HepG2 (cell line): ENCODE measurements around the gene CMIP.

ENCODE experiments used
- ASH2L ChIP-seq: fragments of 300-600, 200-600 bp; sonication (generic); IDR thresholded peaks from 2 replicates; pipeline ENCODE4 v1.7.0; 2017; ENCODE audit warnings: low read depth, mild to moderate bottlenecking, moderate library complexity, mixed read lengths, low read length; ENCODE audit not compliant: insufficient read length
- BORCS8-MEF2B ChIP-seq: sonication (generic); formaldehyde crosslinking; IDR thresholded peaks from 2 replicates; pipeline ENCODE4 v1.8.0; 2022; ENCODE audit warnings: mild to moderate bottlenecking, missing genetic modification reagents
- CTCF ChIP-seq: sonication (generic); formaldehyde crosslinking; IDR thresholded peaks from 2 replicates; pipeline ENCODE4 v1.5.0; 2020; ENCODE audit warnings: mild to moderate bottlenecking, missing genetic modification reagents, moderate library complexity
- FOXC1 ChIP-seq: sonication (generic); formaldehyde crosslinking; IDR thresholded peaks from 2 replicates; pipeline ENCODE4 v1.8.0; 2022; ENCODE audit warnings: mild to moderate bottlenecking, missing genetic modification reagents, borderline replicate concordance
- GPN1 ChIP-seq: sonication (generic); formaldehyde crosslinking; IDR thresholded peaks from 2 replicates; pipeline ENCODE4 v1.5.1; 2020; ENCODE audit warnings: missing genetic modification reagents, borderline replicate concordance
- IRX3 ChIP-seq: sonication (generic); formaldehyde crosslinking; IDR thresholded peaks from 2 replicates; pipeline ENCODE4 v1.8.1; 2023; ENCODE audit warnings: mild to moderate bottlenecking, low read depth, missing genetic modification reagents, borderline replicate concordance
- JUN ChIP-seq: sonication (generic); formaldehyde crosslinking; IDR thresholded peaks from 2 replicates; pipeline ENCODE4 v1.4.0; 2020; ENCODE audit warnings: mild to moderate bottlenecking, missing genetic modification reagents
- NFATC3 ChIP-seq: sonication (generic); formaldehyde crosslinking; IDR thresholded peaks from 2 replicates; pipeline ENCODE4 v1.5.1; 2020; ENCODE audit warnings: mild to moderate bottlenecking, missing genetic modification reagents
- TRIM24 ChIP-seq: sonication (generic); formaldehyde crosslinking; IDR thresholded peaks from 2 replicates; pipeline ENCODE4 v1.8.0; 2022; ENCODE audit warnings: mild to moderate bottlenecking, missing genetic modification reagents
- XBP1 ChIP-seq: sonication (generic); formaldehyde crosslinking; IDR thresholded peaks from 2 replicates; pipeline ENCODE4 v1.5.0; 2020; ENCODE audit warnings: missing genetic modification reagents
- ZNF530 ChIP-seq: sonication (generic); formaldehyde crosslinking; IDR thresholded peaks from 2 replicates; pipeline ENCODE4 v1.5.0; 2020; ENCODE audit warnings: low read depth, mild to moderate bottlenecking, missing genetic modification reagents
- ZNF549 ChIP-seq: sonication (generic); formaldehyde crosslinking; IDR thresholded peaks from 2 replicates; pipeline ENCODE4 v1.5.0; 2020; ENCODE audit warnings: missing genetic modification reagents
- ZNF629 ChIP-seq: sonication (generic); formaldehyde crosslinking; conservative IDR thresholded peaks from 2 replicates; pipeline ENCODE4 v1.5.0; 2020; ENCODE audit warnings: missing genetic modification reagents

DNA sequence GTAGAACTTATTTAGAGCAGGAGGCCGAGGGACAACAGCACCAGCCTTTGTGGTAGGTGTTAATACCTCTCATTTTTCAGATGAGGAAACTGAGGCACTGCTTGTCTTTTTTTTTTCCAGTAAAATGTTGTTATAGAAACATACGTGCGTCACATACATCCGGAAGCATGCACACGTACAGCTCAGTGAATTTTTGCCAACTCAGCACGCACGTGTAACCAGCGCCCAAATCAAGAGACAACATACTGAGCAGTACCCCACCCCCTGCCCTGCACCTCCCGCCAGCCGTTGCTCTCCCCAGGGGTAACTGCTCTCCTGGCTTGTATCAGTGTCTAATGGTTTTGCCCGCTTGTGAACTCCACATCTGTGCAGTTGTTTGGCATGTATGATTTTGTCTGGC, 92.0 kb downstream of the CMIP start:
- TF ChIP-seq IRX3 (CRISPR knock-in tag), result no peak
- TF ChIP-seq BORCS8-MEF2B (CRISPR knock-in tag), result no peak
- TF ChIP-seq GPN1 (CRISPR knock-in tag), result no peak
- TF ChIP-seq NFATC3, result no peak
- no peak for TF ChIP-seq ASH2L
- TF ChIP-seq ZNF549 (CRISPR knock-in tag), result no peak
- TF ChIP-seq ZNF530 (CRISPR knock-in tag), result no peak
- TF ChIP-seq CTCF (CRISPR knock-in tag), result no peak
- TF ChIP-seq FOXC1 (CRISPR knock-in tag), result no peak
- no peak for TF ChIP-seq JUN
- no peak for TF ChIP-seq TRIM24 (CRISPR knock-in tag)
- no peak for TF ChIP-seq XBP1 (CRISPR knock-in tag)
- no peak for TF ChIP-seq ZNF629 (CRISPR knock-in tag)
